HepG2 (cell line): ENCODE results near the gene DUS2. TPM values are rescaled to one million over a fixed set of nuclear protein-coding genes. Genes with fewer than 3 reads are reported as not detected.

Experiments used
- BHLHE40 ChIP-seq: IDR thresholded peaks from 2 replicates; pipeline ENCODE4 v1.6.1; 2011; ENCODE audit warnings: low read length, improper control_type of control experiment
- CREM ChIP-seq, 2 experiments: sonication (generic) in 1 of 2; formaldehyde crosslinking in 1 of 2; IDR thresholded peaks; 2 replicates each; pipeline versions ENCODE4 v1.4.0 to v1.6.1; 2016 to 2020; ENCODE audit warnings: antibody characterized with exemption in 1 of 2, mild to moderate bottlenecking in 1 of 2, missing genetic modification reagents in 1 of 2
- polyA plus RNA-seq, 8 experiments: library from polyadenylated mRNA; depleted of rRNA in 3 of 8; stranded (reverse) in 7 of 8; unstranded in 1 of 8; fragments of >200 nt; fragmentation: Illumina TruSeq in 4 of 8; extraction: Trizol in 4 of 8; gene quantifications; 2 replicates each; pipeline versions ENCODE4 v1.2.1 to v1.2.3, GENCODE V29; 2011 to 2016; ENCODE audit warnings: low read depth in 4 of 8, missing spikeins in 1 of 8, mixed read lengths in 1 of 8; ENCODE audit not compliant: insufficient read depth in 1 of 8
- total RNA-seq, 5 experiments: library from RNA; depleted of rRNA; stranded (reverse); fragments of >200 nt; fragmentation: Illumina TruSeq; extraction: Trizol; gene quantifications; 2 replicates each; pipeline ENCODE4 v1.2.3, GENCODE V29; 2016; ENCODE audit warnings: low read depth in 1 of 5
- TF ChIP-seq, protein P1 (sequence below): sonication (generic); formaldehyde crosslinking; IDR thresholded peaks from 2 replicates; pipeline ENCODE4 v1.4.0; 2020; ENCODE audit warnings: mild to moderate bottlenecking, missing genetic modification reagents
- TF ChIP-seq, protein P2 (sequence below): IDR thresholded peaks from 2 replicates; pipeline ENCODE4 v1.6.1; 2012; ENCODE audit warnings: low read length, improper control_type of control experiment
- TF ChIP-seq, protein P3 (sequence below): sonication (generic); formaldehyde crosslinking; IDR thresholded peaks from 2 replicates; pipeline ENCODE4 v1.5.0; 2020; ENCODE audit warnings: missing genetic modification reagents
- TF ChIP-seq, protein P4 (sequence below): sonication (generic); formaldehyde crosslinking; IDR thresholded peaks from 2 replicates; pipeline ENCODE4 v1.5.0; 2020; ENCODE audit warnings: mild to moderate bottlenecking, missing genetic modification reagents, borderline replicate concordance
- TF ChIP-seq, protein P5 (sequence below): sonication (generic); formaldehyde crosslinking; IDR thresholded peaks from 2 replicates; pipeline ENCODE4 v1.4.0; 2020; ENCODE audit warnings: missing genetic modification reagents

DUS2 gene
- total and polyA plus RNA-seq, 2 of the 13 experiments (the other 11 are each of a cell fraction or from before 2014, with no cell fraction given), result 17.8 to 25.1 TPM

DNA sequence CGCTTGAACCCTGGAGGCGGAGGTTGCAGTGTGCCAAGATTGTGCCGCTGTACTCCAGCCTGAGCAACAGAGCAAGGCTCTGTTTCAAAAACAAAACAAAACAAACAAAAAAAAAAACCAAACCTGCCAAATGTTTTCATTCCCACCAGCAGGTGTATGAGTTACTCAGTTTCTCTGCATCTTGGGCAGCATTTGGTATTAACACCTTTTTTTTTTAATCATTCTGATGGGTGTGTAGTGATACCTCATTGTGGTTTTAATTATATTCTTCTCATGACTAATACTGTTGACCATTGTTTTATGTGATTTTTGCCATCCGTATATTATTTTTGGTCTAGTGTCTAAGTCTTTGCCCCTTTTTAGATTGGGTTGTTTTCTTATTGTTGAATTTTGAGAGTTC is 77.4 kb downstream of the DUS2 start (continued):
- TF ChIP-seq, protein P1, sequence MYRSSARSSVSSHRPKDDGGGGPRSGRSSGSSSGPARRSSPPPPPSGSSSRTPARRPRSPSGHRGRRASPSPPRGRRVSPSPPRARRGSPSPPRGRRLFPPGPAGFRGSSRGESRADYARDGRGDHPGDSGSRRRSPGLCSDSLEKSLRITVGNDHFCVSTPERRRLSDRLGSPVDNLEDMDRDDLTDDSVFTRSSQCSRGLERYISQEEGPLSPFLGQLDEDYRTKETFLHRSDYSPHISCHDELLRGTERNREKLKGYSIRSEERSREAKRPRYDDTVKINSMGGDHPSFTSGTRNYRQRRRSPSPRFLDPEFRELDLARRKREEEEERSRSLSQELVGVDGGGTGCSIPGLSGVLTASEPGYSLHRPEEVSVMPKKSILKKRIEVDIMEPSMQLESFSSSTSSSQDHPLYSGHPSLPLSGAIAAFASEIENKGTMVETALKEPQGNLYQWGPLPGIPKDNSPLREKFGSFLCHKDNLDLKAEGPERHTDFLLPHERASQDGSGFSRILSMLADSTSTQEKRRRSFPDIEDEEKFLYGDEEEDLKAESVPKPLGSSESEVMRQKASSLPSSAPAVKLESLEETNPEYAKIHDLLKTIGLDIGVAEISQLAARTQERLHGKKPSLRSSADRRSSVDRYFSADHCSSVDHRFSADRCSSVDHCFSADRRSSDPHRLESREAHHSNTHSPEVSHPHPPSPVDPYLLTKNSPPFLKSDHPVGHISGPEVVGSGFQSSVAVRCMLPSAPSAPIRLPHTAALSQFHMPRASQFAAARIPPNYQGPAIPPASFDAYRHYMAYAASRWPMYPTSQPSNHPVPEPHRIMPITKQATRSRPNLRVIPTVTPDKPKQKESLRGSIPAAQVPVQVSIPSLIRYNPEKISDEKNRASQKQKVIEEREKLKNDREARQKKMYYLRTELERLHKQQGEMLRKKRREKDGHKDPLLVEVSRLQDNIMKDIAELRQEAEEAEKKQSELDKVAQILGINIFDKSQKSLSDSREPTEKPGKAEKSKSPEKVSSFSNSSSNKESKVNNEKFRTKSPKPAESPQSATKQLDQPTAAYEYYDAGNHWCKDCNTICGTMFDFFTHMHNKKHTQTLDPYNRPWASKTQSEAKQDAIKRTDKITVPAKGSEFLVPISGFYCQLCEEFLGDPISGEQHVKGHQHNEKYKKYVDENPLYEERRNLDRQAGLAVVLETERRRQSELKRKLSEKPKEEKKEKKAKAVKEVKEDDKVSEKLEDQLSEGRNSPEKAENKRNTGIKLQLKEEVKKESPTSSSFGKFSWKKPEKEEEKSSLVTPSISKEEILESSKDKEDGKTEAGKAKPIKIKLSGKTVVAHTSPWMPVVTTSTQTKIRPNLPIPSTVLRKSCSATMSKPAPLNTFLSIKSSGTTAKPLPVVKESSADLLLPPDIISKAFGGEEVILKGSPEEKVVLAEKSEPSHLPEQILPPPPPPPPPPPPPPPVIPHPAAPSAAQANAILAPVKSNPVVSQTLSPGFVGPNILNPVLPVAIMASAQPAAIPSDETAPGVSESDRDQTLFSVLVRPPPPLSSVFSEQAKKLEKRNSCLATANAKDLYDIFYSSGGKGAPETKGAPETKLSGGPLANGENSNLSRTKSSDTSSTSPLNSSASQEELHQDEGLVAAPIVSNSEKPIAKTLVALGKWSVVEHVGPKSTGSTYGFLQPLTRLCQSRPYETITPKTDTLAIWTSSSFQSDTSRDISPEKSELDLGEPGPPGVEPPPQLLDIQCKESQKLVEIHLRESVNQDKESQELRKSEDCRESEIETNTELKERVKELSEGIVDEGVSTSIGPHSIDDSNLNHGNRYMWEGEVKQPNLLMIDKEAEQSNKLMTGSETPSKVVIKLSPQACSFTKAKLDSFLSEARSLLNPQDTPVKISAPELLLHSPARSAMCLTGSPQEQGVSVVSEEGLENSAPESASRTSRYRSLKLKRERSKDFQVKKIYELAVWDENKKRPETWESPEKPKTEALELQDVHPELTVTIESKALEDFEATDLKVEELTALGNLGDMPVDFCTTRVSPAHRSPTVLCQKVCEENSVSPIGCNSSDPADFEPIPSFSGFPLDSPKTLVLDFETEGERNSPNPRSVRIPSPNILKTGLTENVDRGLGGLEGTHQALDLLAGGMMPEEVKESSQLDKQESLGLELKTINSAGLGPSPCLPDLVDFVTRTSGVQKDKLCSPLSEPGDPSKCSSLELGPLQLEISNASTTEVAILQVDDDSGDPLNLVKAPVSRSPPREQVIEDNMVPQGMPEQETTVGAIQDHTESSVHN (CRISPR knock-in tag), result no peak
- TF ChIP-seq CREM (IDR thresholded peaks at IDR 0.05), result no peak
- no peak for TF ChIP-seq CREM (CRISPR knock-in tag; IDR thresholded peaks at IDR 0.05)
- TF ChIP-seq, protein P2, sequence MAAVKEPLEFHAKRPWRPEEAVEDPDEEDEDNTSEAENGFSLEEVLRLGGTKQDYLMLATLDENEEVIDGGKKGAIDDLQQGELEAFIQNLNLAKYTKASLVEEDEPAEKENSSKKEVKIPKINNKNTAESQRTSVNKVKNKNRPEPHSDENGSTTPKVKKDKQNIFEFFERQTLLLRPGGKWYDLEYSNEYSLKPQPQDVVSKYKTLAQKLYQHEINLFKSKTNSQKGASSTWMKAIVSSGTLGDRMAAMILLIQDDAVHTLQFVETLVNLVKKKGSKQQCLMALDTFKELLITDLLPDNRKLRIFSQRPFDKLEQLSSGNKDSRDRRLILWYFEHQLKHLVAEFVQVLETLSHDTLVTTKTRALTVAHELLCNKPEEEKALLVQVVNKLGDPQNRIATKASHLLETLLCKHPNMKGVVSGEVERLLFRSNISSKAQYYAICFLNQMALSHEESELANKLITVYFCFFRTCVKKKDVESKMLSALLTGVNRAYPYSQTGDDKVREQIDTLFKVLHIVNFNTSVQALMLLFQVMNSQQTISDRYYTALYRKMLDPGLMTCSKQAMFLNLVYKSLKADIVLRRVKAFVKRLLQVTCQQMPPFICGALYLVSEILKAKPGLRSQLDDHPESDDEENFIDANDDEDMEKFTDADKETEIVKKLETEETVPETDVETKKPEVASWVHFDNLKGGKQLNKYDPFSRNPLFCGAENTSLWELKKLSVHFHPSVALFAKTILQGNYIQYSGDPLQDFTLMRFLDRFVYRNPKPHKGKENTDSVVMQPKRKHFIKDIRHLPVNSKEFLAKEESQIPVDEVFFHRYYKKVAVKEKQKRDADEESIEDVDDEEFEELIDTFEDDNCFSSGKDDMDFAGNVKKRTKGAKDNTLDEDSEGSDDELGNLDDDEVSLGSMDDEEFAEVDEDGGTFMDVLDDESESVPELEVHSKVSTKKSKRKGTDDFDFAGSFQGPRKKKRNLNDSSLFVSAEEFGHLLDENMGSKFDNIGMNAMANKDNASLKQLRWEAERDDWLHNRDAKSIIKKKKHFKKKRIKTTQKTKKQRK, result no peak
- TF ChIP-seq, protein P3, sequence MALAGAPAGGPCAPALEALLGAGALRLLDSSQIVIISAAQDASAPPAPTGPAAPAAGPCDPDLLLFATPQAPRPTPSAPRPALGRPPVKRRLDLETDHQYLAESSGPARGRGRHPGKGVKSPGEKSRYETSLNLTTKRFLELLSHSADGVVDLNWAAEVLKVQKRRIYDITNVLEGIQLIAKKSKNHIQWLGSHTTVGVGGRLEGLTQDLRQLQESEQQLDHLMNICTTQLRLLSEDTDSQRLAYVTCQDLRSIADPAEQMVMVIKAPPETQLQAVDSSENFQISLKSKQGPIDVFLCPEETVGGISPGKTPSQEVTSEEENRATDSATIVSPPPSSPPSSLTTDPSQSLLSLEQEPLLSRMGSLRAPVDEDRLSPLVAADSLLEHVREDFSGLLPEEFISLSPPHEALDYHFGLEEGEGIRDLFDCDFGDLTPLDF (CRISPR knock-in tag), result no peak
- TF ChIP-seq, protein P4, sequence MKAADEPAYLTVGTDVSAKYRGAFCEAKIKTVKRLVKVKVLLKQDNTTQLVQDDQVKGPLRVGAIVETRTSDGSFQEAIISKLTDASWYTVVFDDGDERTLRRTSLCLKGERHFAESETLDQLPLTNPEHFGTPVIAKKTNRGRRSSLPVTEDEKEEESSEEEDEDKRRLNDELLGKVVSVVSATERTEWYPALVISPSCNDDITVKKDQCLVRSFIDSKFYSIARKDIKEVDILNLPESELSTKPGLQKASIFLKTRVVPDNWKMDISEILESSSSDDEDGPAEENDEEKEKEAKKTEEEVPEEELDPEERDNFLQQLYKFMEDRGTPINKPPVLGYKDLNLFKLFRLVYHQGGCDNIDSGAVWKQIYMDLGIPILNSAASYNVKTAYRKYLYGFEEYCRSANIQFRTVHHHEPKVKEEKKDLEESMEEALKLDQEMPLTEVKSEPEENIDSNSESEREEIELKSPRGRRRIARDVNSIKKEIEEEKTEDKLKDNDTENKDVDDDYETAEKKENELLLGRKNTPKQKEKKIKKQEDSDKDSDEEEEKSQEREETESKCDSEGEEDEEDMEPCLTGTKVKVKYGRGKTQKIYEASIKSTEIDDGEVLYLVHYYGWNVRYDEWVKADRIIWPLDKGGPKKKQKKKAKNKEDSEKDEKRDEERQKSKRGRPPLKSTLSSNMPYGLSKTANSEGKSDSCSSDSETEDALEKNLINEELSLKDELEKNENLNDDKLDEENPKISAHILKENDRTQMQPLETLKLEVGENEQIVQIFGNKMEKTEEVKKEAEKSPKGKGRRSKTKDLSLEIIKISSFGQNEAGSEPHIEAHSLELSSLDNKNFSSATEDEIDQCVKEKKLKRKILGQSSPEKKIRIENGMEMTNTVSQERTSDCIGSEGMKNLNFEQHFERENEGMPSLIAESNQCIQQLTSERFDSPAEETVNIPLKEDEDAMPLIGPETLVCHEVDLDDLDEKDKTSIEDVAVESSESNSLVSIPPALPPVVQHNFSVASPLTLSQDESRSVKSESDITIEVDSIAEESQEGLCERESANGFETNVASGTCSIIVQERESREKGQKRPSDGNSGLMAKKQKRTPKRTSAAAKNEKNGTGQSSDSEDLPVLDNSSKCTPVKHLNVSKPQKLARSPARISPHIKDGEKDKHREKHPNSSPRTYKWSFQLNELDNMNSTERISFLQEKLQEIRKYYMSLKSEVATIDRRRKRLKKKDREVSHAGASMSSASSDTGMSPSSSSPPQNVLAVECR (CRISPR knock-in tag), result 0 out of 2 replicates have a peak, but pooled peaks have one; percentile 21
- TF ChIP-seq, protein P5, sequence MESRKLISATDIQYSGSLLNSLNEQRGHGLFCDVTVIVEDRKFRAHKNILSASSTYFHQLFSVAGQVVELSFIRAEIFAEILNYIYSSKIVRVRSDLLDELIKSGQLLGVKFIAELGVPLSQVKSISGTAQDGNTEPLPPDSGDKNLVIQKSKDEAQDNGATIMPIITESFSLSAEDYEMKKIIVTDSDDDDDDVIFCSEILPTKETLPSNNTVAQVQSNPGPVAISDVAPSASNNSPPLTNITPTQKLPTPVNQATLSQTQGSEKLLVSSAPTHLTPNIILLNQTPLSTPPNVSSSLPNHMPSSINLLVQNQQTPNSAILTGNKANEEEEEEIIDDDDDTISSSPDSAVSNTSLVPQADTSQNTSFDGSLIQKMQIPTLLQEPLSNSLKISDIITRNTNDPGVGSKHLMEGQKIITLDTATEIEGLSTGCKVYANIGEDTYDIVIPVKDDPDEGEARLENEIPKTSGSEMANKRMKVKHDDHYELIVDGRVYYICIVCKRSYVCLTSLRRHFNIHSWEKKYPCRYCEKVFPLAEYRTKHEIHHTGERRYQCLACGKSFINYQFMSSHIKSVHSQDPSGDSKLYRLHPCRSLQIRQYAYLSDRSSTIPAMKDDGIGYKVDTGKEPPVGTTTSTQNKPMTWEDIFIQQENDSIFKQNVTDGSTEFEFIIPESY, result peak; percentile 23; the same call in 1 of the 2 replicates
- TF ChIP-seq BHLHE40, result no peak
